BLaER1 (cell line): ENCODE results near the gene ALPL.
A peak's percentile ranks its signal among the peaks of the same experiment; 100 is the strongest.
"Not testable (repeated sequence)": the region's sequence is repeated elsewhere in the genome, so short reads cannot be mapped to it uniquely, and the experiment has no call there.

Source experiments
- H3K27ac ChIP-seq: shearing (Covaris generic); formaldehyde crosslinking; 2 replicates; pipeline ENCODE4 v1.8.1; 2022
- H3K27me3 ChIP-seq: shearing (Covaris generic); formaldehyde crosslinking; 2 replicates; pipeline ENCODE4 v1.8.1; 2022
- H3K36me3 ChIP-seq: shearing (Covaris generic); formaldehyde crosslinking; 2 replicates; pipeline ENCODE4 v1.8.1; 2022
- H3K4me1 ChIP-seq: shearing (Covaris generic); formaldehyde crosslinking; 2 replicates; pipeline ENCODE4 v1.8.1; 2022
- H3K4me2 ChIP-seq: shearing (Covaris generic); formaldehyde crosslinking; 2 replicates; pipeline ENCODE4 v1.8.1; 2022
- H3K4me3 ChIP-seq: shearing (Covaris generic); formaldehyde crosslinking; 2 replicates; pipeline ENCODE4 v1.8.1; 2022
- H3K9ac ChIP-seq: shearing (Covaris generic); formaldehyde crosslinking; 2 replicates; pipeline ENCODE4 v1.8.1; 2022
- H3K9me3 ChIP-seq: shearing (Covaris generic); formaldehyde crosslinking; 2 replicates; pipeline ENCODE4 v1.8.1; 2022
- H4K20me1 ChIP-seq: shearing (Covaris generic); formaldehyde crosslinking; 2 replicates; pipeline ENCODE4 v1.8.1; 2022
- Cebpa-rat ChIP-seq: shearing (Covaris generic); IDR thresholded peaks from 2 replicates; pipeline ENCODE4 v1.8.1; 2022

The ALPL gene

GRCh38 chr1:21517660-21518480, 8.6 kb downstream of the ALPL start:
- no peak overlapping the region for H3K4me3 ChIP-seq
- H3K4me1 ChIP-seq: peaks cover 65% of the 10 kb centered on the region
- no peak for TF ChIP-seq Cebpa-rat
- H3K4me2 ChIP-seq: peak overlapping the region; percentile 71
- H3K27me3 ChIP-seq: no peaks in the 10 kb centered on the region
- peaks cover 6% of the 10 kb centered on the region; the same call in 1 of the 2 replicates for H4K20me1 ChIP-seq
- H3K27ac ChIP-seq: no peak overlapping the region
- H3K9me3 ChIP-seq: no peaks in the 10 kb centered on the region
- no peak overlapping the region for H3K9ac ChIP-seq
- no peaks in the 10 kb centered on the region for H3K36me3 ChIP-seq

- Histone ChIP-seq H3K27ac (no peak overlapping the region), H3K27me3 (no peaks in the 10 kb centered on the region), H3K4me1 (peaks cover 66% of the 10 kb centered on the region), H3K36me3 (no peaks in the 10 kb centered on the region), H3K4me2 (peak overlapping the region; percentile 71), H3K4me3 (no peak overlapping the region), H3K9ac (no peak overlapping the region), H3K9me3 (no peaks in the 10 kb centered on the region), H4K20me1 (peaks cover 3% of the 10 kb centered on the region; the same call in 1 of the 2 replicates)
- no peak for TF ChIP-seq Cebpa-rat
These were observed 9.7 kb downstream of the ALPL start for GRCh38 chr1:21518774-21519455.

- peak overlapping the region; percentile 71 for H3K4me2 ChIP-seq
These were observed 10.4 kb downstream of the ALPL start for GRCh38 chr1:21519486-21520070.

GRCh38 chr1:21520899-21521716, 11.9 kb downstream of the ALPL start:
- Histone ChIP-seq H3K4me2 (peak overlapping the region; percentile 28; the same call in 1 of the 2 replicates), H3K4me3 (no peak overlapping the region), H3K4me1 (peaks cover 68% of the 10 kb centered on the region)

More at GRCh38 chr1:21519486-21520070, 10.4 kb downstream of the ALPL start:
- H4K20me1 ChIP-seq, H3K27me3 ChIP-seq, H3K9me3 ChIP-seq, H3K27ac ChIP-seq, H3K36me3 ChIP-seq, H3K9ac ChIP-seq, H3K4me3 ChIP-seq: not testable (repeated sequence)
- peaks cover 66% of the 10 kb centered on the region for H3K4me1 ChIP-seq

GRCh38 chr1:21521717-21522060, 12.5 kb downstream of the ALPL start:
- Histone ChIP-seq H3K4me1 (peaks cover 68% of the 10 kb centered on the region), H3K27me3 (no peaks in the 10 kb centered on the region), H3K36me3 (no peaks in the 10 kb centered on the region), H3K4me3 (no peak overlapping the region), H4K20me1 (no peaks in the 10 kb centered on the region), H3K9me3 (no peaks in the 10 kb centered on the region), H3K4me2 (no peak overlapping the region), H3K9ac (no peak overlapping the region), H3K27ac (no peak overlapping the region)
- no peak for TF ChIP-seq Cebpa-rat

More at GRCh38 chr1:21520899-21521716, 11.9 kb downstream of the ALPL start:
- Histone ChIP-seq H3K9ac (no peak overlapping the region), H3K27ac (no peak overlapping the region), H3K36me3 (no peaks in the 10 kb centered on the region), H3K9me3 (no peaks in the 10 kb centered on the region), H4K20me1 (no peaks in the 10 kb centered on the region), H3K27me3 (no peaks in the 10 kb centered on the region)
- no peak for TF ChIP-seq Cebpa-rat

- Histone ChIP-seq H3K4me2 (peak overlapping the region; percentile 91; the same call in 1 of the 2 replicates), H3K4me3 (no peak overlapping the region), H4K20me1 (no peaks in the 10 kb centered on the region), H3K4me1 (peaks cover 69% of the 10 kb centered on the region), H3K36me3 (no peaks in the 10 kb centered on the region), H3K27ac (no peak overlapping the region), H3K27me3 (no peaks in the 10 kb centered on the region), H3K9me3 (no peaks in the 10 kb centered on the region), H3K9ac (no peak overlapping the region)
- no peak for TF ChIP-seq Cebpa-rat
These were observed 13.4 kb downstream of the ALPL start for GRCh38 chr1:21522525-21523038.

- peak overlapping the region; percentile 91 for H3K4me2 ChIP-seq
- peaks cover 63% of the 10 kb centered on the region for H3K4me1 ChIP-seq
- H3K9ac ChIP-seq: no peak overlapping the region
- no peak for TF ChIP-seq Cebpa-rat
- no peaks in the 10 kb centered on the region for H3K36me3 ChIP-seq
- no peak overlapping the region for H3K4me3 ChIP-seq
- H3K9me3 ChIP-seq: no peaks in the 10 kb centered on the region
- no peaks in the 10 kb centered on the region for H4K20me1 ChIP-seq
- H3K27me3 ChIP-seq: no peaks in the 10 kb centered on the region
- H3K27ac ChIP-seq: no peak overlapping the region
These were observed 14.1 kb downstream of the ALPL start for GRCh38 chr1:21523297-21523813.

- Histone ChIP-seq H3K4me1 (peaks cover 54% of the 10 kb centered on the region), H3K4me3 (no peak overlapping the region), H3K9ac (peak overlapping the region; percentile 57; the same call in 1 of the 2 replicates), H3K27me3 (no peaks in the 10 kb centered on the region), H3K9me3 (no peaks in the 10 kb centered on the region), H4K20me1 (no peaks in the 10 kb centered on the region), H3K36me3 (no peaks in the 10 kb centered on the region), H3K4me2 (peak overlapping the region; percentile 91), H3K27ac (peak overlapping the region; percentile 79)
- TF ChIP-seq Cebpa-rat: no peak
These were observed 15.0 kb downstream of the ALPL start for GRCh38 chr1:21524220-21524619.
